ENCODE measurements around the gene ETFDH.

GRCh38 chr4:158664806-158665205, 7.3 kb upstream of the ETFDH start:
- TF ChIP-seq, protein P1, sequence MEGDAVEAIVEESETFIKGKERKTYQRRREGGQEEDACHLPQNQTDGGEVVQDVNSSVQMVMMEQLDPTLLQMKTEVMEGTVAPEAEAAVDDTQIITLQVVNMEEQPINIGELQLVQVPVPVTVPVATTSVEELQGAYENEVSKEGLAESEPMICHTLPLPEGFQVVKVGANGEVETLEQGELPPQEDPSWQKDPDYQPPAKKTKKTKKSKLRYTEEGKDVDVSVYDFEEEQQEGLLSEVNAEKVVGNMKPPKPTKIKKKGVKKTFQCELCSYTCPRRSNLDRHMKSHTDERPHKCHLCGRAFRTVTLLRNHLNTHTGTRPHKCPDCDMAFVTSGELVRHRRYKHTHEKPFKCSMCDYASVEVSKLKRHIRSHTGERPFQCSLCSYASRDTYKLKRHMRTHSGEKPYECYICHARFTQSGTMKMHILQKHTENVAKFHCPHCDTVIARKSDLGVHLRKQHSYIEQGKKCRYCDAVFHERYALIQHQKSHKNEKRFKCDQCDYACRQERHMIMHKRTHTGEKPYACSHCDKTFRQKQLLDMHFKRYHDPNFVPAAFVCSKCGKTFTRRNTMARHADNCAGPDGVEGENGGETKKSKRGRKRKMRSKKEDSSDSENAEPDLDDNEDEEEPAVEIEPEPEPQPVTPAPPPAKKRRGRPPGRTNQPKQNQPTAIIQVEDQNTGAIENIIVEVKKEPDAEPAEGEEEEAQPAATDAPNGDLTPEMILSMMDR (IDR thresholded peaks at IDR 0.05 in 2 of 3, conservative IDR thresholded peaks at IDR 0.05 in 1 of 3; ENCODE audit: control insufficient read depth in 2 of 3, extremely low read depth in 1 of 3, insufficient read depth in 1 of 3, low read depth in 3 of 3, low read length in 3 of 3), result no peak
- no peak for TF ChIP-seq FOXM1 (IDR thresholded peaks at IDR 0.05; ENCODE audit: low read depth, low read length)
- TF ChIP-seq EZH2 (IDR thresholded peaks at IDR 0.05; ENCODE audit: borderline replicate concordance, control insufficient read depth, low read depth, low read length), result no peak
- no peak for TF ChIP-seq TARDBP (IDR thresholded peaks at IDR 0.05; ENCODE audit: borderline replicate concordance)
- no peak for TF ChIP-seq NR2F1 (conservative IDR thresholded peaks at IDR 0.05)
- no peak for TF ChIP-seq RAD21 (IDR thresholded peaks at IDR 0.05; ENCODE audit: insufficient read depth, low read depth, low read length)
- TF ChIP-seq MYC (IDR thresholded peaks at IDR 0.05; ENCODE audit: insufficient read depth, insufficient read length, insufficient replicate concordance, low read length, severe bottlenecking), result no peak
- no peak for TF ChIP-seq RUNX3 (IDR thresholded peaks at IDR 0.05; ENCODE audit: low read length)
- no peak for TF ChIP-seq MXI1 (IDR thresholded peaks at IDR 0.05; ENCODE audit: low read depth, low read length)
- no peak for TF ChIP-seq TBL1XR1 (IDR thresholded peaks at IDR 0.05; ENCODE audit: low read depth, low read length)

Measured in GM12878 (cell line).